HG03565 (cell line): ENCODE measurements around the gene TRAPPC11.
A peak's percentile ranks its signal among the peaks of the same experiment; 100 is the strongest.
"Not testable (repeated sequence)": the region's sequence is repeated elsewhere in the genome, so short reads cannot be mapped to it uniquely, and the experiment has no call there.

Experiments
- ATAC-seq: cut with Tn5 transposase; IDR thresholded peaks from one replicate; pipeline ENCODE4 v1.9.1; 2021; ENCODE audit warnings: mild to moderate bottlenecking, moderate library complexity; ENCODE audit not compliant: unreplicated experiment

TRAPPC11 gene

GRCh38 chr4:183718876-183719275, 59.8 kb downstream of the TRAPPC11 start:
- ATAC-seq = no peak

DNA sequence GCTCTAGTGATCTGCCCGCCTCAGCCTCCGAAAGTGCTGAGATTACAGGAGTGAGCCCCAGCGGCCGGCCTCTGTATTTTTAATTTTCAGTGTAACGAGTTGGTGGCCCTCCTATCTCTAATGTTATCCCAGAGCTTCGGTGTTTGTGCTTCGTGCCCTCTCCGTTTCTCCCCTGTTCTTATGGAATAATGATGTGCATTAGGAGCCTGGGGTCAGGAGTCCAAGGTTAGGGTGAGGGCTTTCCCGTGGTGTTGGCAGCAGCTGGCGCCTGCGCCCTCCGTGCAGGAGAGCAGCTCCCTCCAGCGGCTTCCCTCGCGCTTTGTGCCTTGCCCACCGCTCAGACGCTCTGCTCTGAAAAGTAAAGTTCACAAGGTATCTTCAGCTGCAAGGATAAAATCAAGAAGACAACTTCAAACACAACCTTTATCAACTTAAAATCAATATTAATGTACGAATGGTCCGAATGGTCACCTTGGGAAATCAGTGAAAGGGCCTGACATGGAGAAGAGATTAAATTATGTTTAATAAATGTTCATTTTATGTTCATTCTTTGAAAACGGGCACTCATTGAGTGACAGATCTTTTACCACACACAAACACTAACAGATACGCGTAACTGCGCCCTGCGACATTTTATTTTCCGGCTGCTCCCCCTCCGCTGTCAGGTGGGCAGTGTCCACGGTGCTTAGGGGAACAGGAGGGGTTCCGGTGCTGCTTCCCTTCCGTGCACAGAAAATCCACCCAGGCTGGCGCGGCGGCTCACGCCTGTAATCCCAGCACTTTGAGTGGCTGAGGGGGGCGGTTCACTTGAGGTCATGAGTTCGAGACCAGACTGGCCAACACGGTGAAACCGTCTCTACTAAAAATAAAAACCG, 62.4 kb downstream of the TRAPPC11 start:
- ATAC-seq = no peak

DNA sequence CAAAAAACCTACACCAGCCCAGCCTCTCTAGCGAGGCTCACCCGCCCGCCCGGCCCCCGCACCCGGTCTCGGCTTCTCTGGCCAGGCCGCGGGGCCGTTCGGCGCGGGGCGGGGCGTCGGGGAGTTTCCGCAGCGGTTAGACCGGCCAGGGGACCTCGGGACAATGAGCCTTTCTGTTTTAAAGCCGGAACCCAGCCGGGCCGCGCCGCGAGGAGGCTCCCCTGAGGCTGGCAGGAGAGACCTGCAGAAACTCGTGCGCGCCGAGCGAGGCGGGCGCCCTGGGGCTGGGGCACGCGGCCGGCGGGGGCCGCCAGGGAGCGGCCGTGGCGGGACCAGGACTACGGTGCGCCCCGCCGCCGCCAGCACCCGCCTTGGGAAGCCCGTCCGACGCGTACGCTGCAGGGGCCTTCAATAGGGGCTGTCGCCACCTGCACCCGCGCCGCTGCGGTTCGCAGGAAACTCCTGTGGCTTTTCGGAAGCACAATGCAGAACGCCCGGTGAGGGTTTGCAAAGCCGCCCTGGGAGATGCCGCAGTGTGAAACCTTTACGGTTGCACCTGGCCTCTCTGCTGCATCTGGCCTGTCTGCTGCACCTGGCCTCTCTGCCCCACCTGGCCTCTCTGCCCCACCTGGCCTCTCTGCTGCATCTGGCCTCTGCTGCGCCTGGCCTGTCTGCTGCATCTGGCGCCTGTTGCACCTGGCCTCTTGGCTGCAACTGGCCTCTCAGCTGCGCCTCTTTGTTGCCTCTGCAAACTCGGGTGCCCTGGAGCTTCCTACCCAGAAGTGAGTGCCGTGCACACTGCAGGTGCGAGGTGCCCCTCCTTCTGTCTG, 63.9 kb downstream of the TRAPPC11 start:
- peak; percentile 59 for ATAC-seq

DNA sequence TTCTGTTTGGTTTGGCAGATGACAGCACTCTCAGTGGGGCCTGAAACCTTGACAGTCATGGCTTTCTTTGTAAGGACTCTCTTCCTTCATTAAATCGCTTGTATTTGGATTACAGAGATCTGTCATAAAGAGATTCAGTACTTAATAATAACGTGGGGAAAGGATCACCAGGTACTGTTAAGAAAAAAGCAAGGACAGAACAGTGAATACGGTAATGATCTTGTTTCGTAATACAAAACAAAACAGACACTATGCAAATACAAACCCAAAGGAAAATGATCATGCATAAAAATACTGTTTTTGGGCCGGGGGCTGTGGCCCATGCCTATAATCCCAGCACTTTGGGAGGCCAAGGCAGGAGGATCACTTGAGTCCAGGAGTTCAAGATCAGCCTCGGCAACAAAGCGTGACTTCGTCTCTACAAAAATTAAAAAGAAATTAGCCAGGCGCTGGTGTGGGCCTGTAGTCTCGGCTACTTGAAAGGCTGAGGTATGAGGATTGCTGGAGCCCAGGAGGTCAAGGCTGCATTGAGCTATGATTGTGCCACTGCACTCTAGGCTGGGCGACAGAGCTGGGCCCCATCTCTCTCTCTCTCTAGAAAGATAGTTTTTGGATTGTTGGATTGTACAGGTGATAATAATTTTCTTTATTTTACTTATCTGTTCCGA, 64.6 kb downstream of the TRAPPC11 start:
- ATAC-seq = no peak

GRCh38 chr4:183725585-183725984, 66.5 kb downstream of the TRAPPC11 start:
- ATAC-seq = not testable (repeated sequence)

- ATAC-seq = no peak
Observed at GRCh38 chr4:183727482-183727881, 68.4 kb downstream of the TRAPPC11 start.

- ATAC-seq = no peak
Observed at GRCh38 chr4:183728223-183729068, 69.4 kb downstream of the TRAPPC11 start.

GRCh38 chr4:183729069-183729406, 69.9 kb downstream of the TRAPPC11 start:
- no peak for ATAC-seq

- no peak for ATAC-seq
Observed at GRCh38 chr4:183729430-183730328, 70.6 kb downstream of the TRAPPC11 start.

DNA sequence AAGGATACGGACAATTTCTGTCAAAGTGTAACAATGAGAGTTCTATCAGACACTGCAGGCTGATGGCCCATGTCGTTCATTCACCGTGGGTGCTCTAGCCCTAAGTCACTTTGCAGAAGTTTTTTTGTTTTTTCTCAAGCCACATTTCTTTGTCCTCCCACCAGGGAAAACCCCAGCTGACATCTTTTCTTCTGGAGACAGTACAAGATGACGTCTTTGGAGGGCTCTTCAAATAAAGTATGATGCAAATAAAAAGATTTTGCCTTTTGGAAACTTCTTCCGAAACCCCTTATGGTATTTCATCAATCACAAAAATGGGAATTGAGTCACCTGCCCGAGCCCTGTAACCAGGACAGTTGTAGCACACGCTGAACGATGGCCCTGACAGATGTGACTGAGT, 73.2 kb downstream of the TRAPPC11 start:
- no peak for ATAC-seq

DNA sequence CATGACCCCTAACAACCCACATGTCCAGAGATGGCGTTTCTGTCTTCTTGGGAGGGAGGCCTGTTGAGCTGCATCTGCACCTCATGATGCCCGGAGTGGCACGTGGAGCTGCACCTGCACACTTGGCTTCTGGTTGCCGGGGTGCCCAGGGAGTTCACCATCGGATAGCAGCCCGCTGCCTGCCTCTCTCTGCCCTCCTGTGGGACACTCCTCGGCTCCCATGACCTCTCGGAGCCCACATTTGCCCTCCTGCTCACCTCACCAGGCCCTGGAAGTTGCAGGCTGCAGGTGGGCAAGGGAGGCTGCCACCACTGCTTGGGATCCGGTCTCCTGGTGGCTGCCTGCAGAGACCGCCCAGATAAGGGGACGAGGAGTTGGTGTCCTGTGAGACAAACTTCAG, 74.1 kb downstream of the TRAPPC11 start:
- ATAC-seq = no peak

- peak; percentile 84 for ATAC-seq
Observed at GRCh38 chr4:183738081-183738673, 79.1 kb downstream of the TRAPPC11 start.

DNA sequence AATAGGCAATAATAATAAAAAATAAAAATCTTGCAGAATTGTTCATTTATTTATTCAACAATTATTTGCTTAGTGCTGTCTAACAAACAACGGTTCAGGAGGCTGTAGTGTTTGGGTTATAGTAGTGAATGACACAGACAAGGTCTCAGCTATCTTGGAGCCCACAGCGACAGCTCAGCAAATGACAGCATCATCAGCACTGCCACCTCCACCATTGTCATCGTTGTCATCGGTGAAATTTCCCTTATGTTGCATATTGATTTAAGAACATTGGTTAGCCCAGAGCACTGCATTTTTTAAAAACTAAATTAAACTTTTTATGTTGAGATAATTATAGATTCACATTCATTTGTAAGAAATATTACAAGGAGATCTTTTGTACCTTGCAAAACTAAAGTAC, 79.9 kb downstream of the TRAPPC11 start:
- ATAC-seq = no peak

GRCh38 chr4:183746305-183747229, 87.5 kb downstream of the TRAPPC11 start:
- ATAC-seq = peak; percentile 78

GRCh38 chr4:183747380-183747779, 88.3 kb downstream of the TRAPPC11 start:
- no peak for ATAC-seq

- ATAC-seq = no peak
Observed at GRCh38 chr4:183747931-183748670, 89.0 kb downstream of the TRAPPC11 start.

- no peak for ATAC-seq
Observed at GRCh38 chr4:183751106-183751505, 92.0 kb downstream of the TRAPPC11 start.
